ENCODE data around the gene PLIN1. TPM values are rescaled to one million over a fixed set of nuclear protein-coding genes. Genes with fewer than 3 reads are reported as not detected.

PLIN1 gene
- total and polyA plus RNA-seq, 9 of the 15 experiments (the other 6 are each of a cell fraction or from before 2014, with no cell fraction given): not detected

DNA sequence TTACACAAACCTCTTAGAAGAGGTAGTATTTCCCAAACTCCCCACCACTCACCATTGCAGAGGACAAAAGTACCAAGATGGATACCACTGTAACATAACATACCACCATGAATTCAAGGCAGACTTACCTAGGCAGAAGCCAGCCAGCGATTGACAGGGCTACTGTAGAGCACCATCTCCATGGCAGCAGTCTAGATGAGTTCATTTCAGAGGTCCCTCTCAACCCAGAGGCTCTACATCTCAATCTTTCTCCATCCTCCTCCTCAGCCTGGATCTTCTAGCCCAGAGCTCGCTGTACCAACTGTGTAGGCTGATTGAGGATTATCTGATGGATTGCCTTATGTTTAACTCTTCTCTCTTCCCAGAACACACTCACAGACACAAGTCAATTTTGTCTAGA, 2.0 kb upstream of the PLIN1 start (continued):
- TF ChIP-seq, protein P1, sequence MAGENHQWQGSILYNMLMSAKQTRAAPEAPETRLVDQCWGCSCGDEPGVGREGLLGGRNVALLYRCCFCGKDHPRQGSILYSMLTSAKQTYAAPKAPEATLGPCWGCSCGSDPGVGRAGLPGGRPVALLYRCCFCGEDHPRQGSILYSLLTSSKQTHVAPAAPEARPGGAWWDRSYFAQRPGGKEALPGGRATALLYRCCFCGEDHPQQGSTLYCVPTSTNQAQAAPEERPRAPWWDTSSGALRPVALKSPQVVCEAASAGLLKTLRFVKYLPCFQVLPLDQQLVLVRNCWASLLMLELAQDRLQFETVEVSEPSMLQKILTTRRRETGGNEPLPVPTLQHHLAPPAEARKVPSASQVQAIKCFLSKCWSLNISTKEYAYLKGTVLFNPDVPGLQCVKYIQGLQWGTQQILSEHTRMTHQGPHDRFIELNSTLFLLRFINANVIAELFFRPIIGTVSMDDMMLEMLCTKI (IDR thresholded peaks at IDR 0.05; ENCODE audit: partially characterized antibody): no peak
- TF ChIP-seq STAT6 (CRISPR knock-in tag; IDR thresholded peaks at IDR 0.05): no peak
- no peak for TF ChIP-seq CBFB (CRISPR knock-in tag; IDR thresholded peaks at IDR 0.05)
- no peak for TF ChIP-seq EP300 (IDR thresholded peaks at IDR 0.05; ENCODE audit: low read length)
- TF ChIP-seq RBM34 (IDR thresholded peaks at IDR 0.05; ENCODE audit: borderline replicate concordance, insufficient read depth, low read length): no peak
- TF ChIP-seq ZNF274 (IDR thresholded peaks at IDR 0.05; ENCODE audit: borderline replicate concordance, low read depth, low read length): no peak
- TF ChIP-seq GTF3C2 (IDR thresholded peaks at IDR 0.05; ENCODE audit: borderline replicate concordance, extremely low read depth, insufficient read length): no peak
- TF ChIP-seq GTF2B (IDR thresholded peaks at IDR 0.05; ENCODE audit: extremely low read depth, insufficient read length): no peak
